OCI-LY7 (cell line): ENCODE results near the gene PRKX.

ENCODE experiments used
- CTCF ChIP-seq: fragments of 200-600 bp; sonication (generic); conservative IDR thresholded peaks from 2 replicates; pipeline ENCODE4 v1.5.1; 2014; ENCODE audit warnings: mild to moderate bottlenecking, antibody characterized with exemption, low read length, moderate library complexity, mixed read lengths
- EZH2phosphoT487 ChIP-seq: fragments of 200-600 bp; sonication (generic); IDR thresholded peaks from 2 replicates; pipeline ENCODE4 v1.6.1; 2018; ENCODE audit warnings: low read depth, borderline replicate concordance, mild to moderate bottlenecking, mixed run types, antibody characterized with exemption, low read length, moderate library complexity, mixed read lengths

GRCh38 chrX:3743801-3744439 lies 30.5 kb upstream of the PRKX start:
- TF ChIP-seq CTCF = no peak
- no peak for TF ChIP-seq EZH2phosphoT487
